ENCODE data around the gene HNRNPC.

DNA sequence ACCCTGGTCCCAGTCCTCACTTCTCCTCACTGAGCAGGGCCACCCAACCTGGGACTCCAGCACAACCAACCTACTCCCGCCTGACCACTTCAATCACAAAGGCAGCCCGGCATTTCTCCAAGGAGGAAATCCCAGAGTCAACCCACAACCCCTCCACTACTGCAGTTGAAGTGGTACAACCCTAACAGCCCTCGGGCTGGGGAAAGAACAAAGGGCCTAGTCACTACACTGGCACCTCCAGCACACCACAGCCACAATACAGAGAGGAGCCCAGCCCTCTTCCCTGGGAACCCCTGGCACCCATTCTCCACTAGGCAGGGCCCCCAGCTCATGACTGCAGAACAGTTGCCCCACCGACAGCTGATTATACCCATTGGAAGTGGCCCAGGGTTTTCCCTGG is 99.7 kb downstream of the HNRNPC start:
- TF ChIP-seq EZH2 (IDR thresholded peaks at IDR 0.05; ENCODE audit: insufficient read depth, poor library complexity, severe bottlenecking) (no peak), EZH2phosphoT487 (IDR thresholded peaks at IDR 0.05; ENCODE audit: insufficient read depth, low read depth) (no peak)
